Mammary epithelial cell (primary cell): ENCODE results near the gene SLIT3.

Experiments used
- CTCF ChIP-seq, 2 donors: IDR thresholded peaks in 1 of 2; conservative IDR thresholded peaks in 1 of 2; 2 replicates each; pipeline ENCODE4 v1.5.1; 2011 to 2012; ENCODE audit warnings: inconsistent platforms in 2 of 2, low read length in 2 of 2, mild to moderate bottlenecking in 2 of 2, control low read depth in 1 of 2, low read depth in 1 of 2; ENCODE audit not compliant: insufficient read depth in 1 of 2; ENCODE audit errors: extremely low read depth in 1 of 2
- EZH2 ChIP-seq: IDR thresholded peaks from 2 replicates; pipeline ENCODE4 v1.6.1; 2012; ENCODE audit warnings: low read length, inconsistent platforms, borderline replicate concordance

- TF ChIP-seq CTCF (conservative IDR thresholded peaks at IDR 0.05 in 1 of 2, IDR thresholded peaks at IDR 0.05 in 1 of 2; ENCODE audit: extremely low read depth in 1 of 2, insufficient read depth in 1 of 2, low read depth in 1 of 2, low read length in 2 of 2) (no peak), EZH2 (no peak)
These were observed 442.6 kb downstream of the SLIT3 start for GRCh38 chr5:168858371-168858770.
